GM12878 (cell line): ENCODE measurements around the gene COPZ1. TPM values are rescaled to one million over a fixed set of nuclear protein-coding genes. Genes with fewer than 3 reads are reported as not detected.

Experiments
- NBN ChIP-seq: fragments of 450-650 bp; IDR thresholded peaks from 2 replicates; pipeline ENCODE4 v1.6.1; 2016
- TCF12 ChIP-seq: IDR thresholded peaks from 2 replicates; pipeline ENCODE4 v1.6.1; 2011; ENCODE audit warnings: low read depth, mild to moderate bottlenecking, low read length
- YY1 ChIP-seq: IDR thresholded peaks from 2 replicates; pipeline ENCODE4 v1.6.1; 2011; ENCODE audit warnings: low read depth, mild to moderate bottlenecking, low read length
- ZSCAN29 ChIP-seq: fragments of 450-650 bp; IDR thresholded peaks from 2 replicates; pipeline ENCODE4 v1.6.1; 2017; ENCODE audit warnings: mild to moderate bottlenecking, moderate library complexity
- polyA plus RNA-seq, 11 experiments: library from polyadenylated mRNA; depleted of rRNA in 4 of 11; unstranded in 6 of 11; stranded (reverse) in 5 of 11; fragments of >200 nt; fragmentation: Nextera tagmentation in 4 of 11; fragmentation: Illumina TruSeq in 1 of 11; extraction: Ambion mirVana in 4 of 11; extraction: Trizol in 1 of 11; gene quantifications; 1 replicate in 1 of 11; 2 replicates in 10 of 11; pipeline versions ENCODE4 v1.2.1 to v1.2.3, GENCODE V29; 2011 to 2016; ENCODE audit warnings: inconsistent platforms in 2 of 11, missing spikeins in 2 of 11, low read depth in 1 of 11
- total RNA-seq, 4 experiments: library from RNA; depleted of rRNA in 3 of 4; stranded (reverse); fragments of >200 nt in 3 of 4; fragmentation: Illumina TruSeq in 1 of 4; extraction: Trizol in 1 of 4; gene quantifications; 2 replicates each; pipeline versions ENCODE4 v1.2.1 to v1.2.3, GENCODE V29; 2013 to 2021
- TF ChIP-seq, protein P1 (sequence below): fragments of 150-350 bp; IDR thresholded peaks from 2 replicates; pipeline ENCODE4 v1.6.1; 2014; ENCODE audit warnings: mild to moderate bottlenecking, low read depth, low read length
- TF ChIP-seq, protein P2 (sequence below): fragments of 450-650 bp; IDR thresholded peaks from 2 replicates; pipeline ENCODE4 v1.6.1; 2017; ENCODE audit warnings: borderline replicate concordance
- TF ChIP-seq, protein P3 (sequence below): fragments of 450-650 bp; IDR thresholded peaks from 2 replicates; pipeline ENCODE4 v1.6.1; 2014; ENCODE audit warnings: mild to moderate bottlenecking
- TF ChIP-seq, protein P4 (sequence below): IDR thresholded peaks from 2 replicates; pipeline ENCODE4 v1.6.1; 2012; ENCODE audit warnings: improper control_type of control experiment, low read depth, low read length; ENCODE audit not compliant: insufficient replicate concordance
- TF ChIP-seq, protein P5 (sequence below): fragments of 450-650 bp; formaldehyde crosslinking; IDR thresholded peaks from 2 replicates; pipeline ENCODE4 v1.4.0; 2022; ENCODE audit warnings: mild to moderate bottlenecking, moderate library complexity

Gene COPZ1
- total and polyA plus RNA-seq, 10 of the 15 experiments (the other 5 are each of a cell fraction or from before 2014, with no cell fraction given), result 112 to 378 (median 184) TPM

DNA sequence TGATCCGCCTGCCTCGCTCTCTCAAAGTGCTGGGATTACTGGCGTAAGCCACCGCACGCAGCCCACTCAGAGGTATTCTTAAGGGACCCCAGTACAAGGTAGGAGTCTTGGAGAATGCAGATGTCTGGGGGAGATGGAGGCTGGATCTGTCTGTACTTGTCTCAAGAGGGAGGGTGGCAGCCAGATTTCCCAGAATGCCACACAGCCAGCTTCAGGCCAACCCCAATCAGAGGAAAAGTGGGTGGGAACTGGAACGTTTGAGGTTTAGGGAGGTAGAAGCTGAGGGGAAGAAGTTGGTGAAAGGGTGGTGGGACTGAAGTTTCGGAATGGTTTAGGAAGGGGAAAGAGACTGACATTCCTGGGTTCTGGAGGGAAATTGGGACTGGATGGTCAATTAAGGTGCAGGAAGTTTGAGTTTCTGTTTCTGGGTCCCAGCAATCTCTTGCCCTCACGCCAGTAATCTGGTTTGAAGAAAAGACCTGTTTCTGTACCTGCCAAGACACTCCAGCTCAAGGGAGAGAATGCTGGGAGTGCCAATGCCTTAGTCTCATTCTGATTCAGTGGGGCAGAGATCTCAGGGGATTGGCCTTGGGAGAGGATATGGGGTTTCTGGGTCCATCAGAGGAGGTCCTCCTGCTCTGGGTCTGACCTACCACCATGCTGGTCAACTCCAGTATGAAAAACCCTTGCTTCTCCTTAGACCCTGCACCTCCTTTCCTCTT, 67.7 kb downstream of the COPZ1 start (continued):
- TF ChIP-seq, protein P1, sequence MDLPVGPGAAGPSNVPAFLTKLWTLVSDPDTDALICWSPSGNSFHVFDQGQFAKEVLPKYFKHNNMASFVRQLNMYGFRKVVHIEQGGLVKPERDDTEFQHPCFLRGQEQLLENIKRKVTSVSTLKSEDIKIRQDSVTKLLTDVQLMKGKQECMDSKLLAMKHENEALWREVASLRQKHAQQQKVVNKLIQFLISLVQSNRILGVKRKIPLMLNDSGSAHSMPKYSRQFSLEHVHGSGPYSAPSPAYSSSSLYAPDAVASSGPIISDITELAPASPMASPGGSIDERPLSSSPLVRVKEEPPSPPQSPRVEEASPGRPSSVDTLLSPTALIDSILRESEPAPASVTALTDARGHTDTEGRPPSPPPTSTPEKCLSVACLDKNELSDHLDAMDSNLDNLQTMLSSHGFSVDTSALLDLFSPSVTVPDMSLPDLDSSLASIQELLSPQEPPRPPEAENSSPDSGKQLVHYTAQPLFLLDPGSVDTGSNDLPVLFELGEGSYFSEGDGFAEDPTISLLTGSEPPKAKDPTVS, result no peak
- TF ChIP-seq, protein P2, sequence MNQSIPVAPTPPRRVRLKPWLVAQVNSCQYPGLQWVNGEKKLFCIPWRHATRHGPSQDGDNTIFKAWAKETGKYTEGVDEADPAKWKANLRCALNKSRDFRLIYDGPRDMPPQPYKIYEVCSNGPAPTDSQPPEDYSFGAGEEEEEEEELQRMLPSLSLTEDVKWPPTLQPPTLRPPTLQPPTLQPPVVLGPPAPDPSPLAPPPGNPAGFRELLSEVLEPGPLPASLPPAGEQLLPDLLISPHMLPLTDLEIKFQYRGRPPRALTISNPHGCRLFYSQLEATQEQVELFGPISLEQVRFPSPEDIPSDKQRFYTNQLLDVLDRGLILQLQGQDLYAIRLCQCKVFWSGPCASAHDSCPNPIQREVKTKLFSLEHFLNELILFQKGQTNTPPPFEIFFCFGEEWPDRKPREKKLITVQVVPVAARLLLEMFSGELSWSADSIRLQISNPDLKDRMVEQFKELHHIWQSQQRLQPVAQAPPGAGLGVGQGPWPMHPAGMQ, result no peak
- TF ChIP-seq YY1 (no peak), NBN (no peak), TCF12 (no peak), ZSCAN29 (no peak)
- TF ChIP-seq, protein P3, sequence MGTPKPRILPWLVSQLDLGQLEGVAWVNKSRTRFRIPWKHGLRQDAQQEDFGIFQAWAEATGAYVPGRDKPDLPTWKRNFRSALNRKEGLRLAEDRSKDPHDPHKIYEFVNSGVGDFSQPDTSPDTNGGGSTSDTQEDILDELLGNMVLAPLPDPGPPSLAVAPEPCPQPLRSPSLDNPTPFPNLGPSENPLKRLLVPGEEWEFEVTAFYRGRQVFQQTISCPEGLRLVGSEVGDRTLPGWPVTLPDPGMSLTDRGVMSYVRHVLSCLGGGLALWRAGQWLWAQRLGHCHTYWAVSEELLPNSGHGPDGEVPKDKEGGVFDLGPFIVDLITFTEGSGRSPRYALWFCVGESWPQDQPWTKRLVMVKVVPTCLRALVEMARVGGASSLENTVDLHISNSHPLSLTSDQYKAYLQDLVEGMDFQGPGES, result no peak
- TF ChIP-seq, protein P4, sequence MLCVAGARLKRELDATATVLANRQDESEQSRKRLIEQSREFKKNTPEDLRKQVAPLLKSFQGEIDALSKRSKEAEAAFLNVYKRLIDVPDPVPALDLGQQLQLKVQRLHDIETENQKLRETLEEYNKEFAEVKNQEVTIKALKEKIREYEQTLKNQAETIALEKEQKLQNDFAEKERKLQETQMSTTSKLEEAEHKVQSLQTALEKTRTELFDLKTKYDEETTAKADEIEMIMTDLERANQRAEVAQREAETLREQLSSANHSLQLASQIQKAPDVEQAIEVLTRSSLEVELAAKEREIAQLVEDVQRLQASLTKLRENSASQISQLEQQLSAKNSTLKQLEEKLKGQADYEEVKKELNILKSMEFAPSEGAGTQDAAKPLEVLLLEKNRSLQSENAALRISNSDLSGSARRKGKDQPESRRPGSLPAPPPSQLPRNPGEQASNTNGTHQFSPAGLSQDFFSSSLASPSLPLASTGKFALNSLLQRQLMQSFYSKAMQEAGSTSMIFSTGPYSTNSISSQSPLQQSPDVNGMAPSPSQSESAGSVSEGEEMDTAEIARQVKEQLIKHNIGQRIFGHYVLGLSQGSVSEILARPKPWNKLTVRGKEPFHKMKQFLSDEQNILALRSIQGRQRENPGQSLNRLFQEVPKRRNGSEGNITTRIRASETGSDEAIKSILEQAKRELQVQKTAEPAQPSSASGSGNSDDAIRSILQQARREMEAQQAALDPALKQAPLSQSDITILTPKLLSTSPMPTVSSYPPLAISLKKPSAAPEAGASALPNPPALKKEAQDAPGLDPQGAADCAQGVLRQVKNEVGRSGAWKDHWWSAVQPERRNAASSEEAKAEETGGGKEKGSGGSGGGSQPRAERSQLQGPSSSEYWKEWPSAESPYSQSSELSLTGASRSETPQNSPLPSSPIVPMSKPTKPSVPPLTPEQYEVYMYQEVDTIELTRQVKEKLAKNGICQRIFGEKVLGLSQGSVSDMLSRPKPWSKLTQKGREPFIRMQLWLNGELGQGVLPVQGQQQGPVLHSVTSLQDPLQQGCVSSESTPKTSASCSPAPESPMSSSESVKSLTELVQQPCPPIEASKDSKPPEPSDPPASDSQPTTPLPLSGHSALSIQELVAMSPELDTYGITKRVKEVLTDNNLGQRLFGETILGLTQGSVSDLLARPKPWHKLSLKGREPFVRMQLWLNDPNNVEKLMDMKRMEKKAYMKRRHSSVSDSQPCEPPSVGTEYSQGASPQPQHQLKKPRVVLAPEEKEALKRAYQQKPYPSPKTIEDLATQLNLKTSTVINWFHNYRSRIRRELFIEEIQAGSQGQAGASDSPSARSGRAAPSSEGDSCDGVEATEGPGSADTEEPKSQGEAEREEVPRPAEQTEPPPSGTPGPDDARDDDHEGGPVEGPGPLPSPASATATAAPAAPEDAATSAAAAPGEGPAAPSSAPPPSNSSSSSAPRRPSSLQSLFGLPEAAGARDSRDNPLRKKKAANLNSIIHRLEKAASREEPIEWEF, result no peak
- TF ChIP-seq, protein P5, sequence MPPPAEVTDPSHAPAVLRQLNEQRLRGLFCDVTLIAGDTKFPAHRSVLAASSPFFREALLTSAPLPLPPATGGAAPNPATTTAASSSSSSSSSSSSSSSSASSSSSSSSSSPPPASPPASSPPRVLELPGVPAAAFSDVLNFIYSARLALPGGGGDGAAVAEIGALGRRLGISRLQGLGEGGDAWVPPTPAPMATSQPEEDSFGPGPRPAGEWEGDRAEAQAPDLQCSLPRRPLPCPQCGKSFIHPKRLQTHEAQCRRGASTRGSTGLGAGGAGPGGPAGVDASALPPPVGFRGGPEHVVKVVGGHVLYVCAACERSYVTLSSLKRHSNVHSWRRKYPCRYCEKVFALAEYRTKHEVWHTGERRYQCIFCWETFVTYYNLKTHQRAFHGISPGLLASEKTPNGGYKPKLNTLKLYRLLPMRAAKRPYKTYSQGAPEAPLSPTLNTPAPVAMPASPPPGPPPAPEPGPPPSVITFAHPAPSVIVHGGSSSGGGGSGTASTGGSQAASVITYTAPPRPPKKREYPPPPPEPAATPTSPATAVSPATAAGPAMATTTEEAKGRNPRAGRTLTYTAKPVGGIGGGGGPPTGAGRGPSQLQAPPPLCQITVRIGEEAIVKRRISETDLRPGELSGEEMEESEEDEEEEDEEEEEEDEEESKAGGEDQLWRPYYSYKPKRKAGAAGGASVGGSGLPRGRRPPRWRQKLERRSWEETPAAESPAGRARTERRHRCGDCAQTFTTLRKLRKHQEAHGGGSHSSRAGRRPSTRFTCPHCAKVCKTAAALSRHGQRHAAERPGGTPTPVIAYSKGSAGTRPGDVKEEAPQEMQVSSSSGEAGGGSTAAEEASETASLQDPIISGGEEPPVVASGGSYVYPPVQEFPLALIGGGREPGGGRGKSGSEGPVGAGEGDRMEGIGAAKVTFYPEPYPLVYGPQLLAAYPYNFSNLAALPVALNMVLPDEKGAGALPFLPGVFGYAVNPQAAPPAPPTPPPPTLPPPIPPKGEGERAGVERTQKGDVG, result no peak
